HCEC 1CT (cell line): ENCODE results near the gene HNRNPAB.

Experiments
- DNase-seq: peaks from one replicate; pipeline ENCODE4 v3.0.0-alpha.2; 2017

HNRNPAB gene

DNA sequence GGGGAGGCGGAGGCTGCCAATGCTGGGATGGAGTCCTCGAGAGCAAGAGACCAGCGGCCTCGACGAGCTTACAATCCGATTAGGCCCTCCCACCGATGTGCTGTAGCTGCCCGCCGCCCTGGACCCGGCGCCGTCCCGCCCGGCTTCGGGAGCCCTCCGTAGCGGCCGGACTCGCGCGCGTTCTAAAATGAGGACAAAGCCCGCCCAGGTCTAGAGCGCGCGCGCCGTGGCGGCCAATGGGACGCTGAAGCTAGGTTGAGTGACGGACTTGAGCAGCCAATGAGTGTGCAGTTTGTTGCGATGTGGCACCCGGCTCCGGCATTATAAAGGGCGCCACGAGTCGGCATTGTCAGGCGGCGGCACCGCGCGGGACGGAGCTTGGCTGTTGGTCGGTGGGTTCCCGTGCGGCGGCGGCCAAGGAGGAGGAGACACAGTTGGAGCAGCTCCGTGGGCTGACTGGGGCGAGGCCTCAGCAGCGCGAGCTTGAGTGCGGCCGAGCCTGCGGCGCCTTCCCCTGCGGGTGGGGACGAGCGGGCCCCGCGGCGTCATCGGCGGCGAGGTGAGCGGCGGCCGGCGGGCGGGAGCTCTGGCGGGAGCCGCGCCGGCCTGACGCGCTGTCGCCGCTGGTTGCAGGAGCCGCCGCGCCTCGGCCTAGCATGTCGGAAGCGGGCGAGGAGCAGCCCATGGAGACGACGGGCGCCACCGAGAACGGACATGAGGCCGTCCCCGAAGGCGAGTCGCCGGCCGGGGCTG lies at the start of gene HNRNPAB:
TSS of gene HNRNPAB (plus strand) at position 352 of the 753 bp plus-strand sequence. CDS start at position 657, 305 bp downstream.
- peak; percentile 92 for DNase-seq

GRCh38 chr5:178155065-178155464 lies 49.3 kb upstream of the HNRNPAB start:
- DNase-seq: peak; percentile 3

DNA sequence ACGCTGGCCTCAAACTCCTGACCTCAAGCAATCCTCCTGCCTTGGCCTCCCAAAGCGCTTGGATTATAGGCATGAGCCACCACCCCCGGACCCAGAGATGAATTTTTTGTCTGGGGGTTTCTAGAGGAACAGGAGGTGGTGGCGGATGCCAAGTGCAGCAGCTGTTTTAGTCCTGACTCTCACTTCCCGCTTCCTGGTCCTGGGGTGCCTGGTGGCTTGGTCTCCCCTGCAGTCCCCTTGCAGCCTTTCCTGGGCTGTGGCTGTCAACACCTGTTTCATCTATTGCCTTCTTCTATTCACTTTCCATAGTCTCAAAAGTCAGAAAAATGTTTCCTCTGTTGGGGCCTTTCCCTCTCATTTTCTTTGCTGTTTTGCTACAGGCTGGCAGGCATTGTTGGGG lies 44.2 kb upstream of the HNRNPAB start:
- DNase-seq: no peak

DNA sequence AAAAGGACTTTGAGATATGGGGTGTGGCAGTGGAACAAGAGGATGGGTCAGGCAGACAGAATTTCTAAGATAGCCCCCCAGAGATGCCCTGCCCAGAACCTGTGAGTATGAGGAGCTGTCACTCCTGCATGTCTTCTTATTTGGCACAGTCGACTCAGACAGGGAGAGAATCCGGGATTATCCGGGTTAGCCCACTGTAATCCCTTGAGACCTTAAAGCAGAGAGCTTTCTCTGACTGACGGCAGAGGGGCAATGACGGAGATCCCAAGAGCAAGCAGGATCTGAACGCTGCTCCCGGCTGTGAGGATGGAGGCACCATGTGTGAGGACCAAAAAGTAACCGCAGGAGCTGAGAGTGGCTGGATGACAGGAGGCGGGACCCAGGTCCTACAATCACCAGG lies 41.9 kb upstream of the HNRNPAB start:
- no peak for DNase-seq

GRCh38 chr5:178163772-178164735 lies 40.3 kb upstream of the HNRNPAB start:
- peak; percentile 61 for DNase-seq

- no peak for DNase-seq
Measured at GRCh38 chr5:178165581-178165980, 38.8 kb upstream of the HNRNPAB start.

DNA sequence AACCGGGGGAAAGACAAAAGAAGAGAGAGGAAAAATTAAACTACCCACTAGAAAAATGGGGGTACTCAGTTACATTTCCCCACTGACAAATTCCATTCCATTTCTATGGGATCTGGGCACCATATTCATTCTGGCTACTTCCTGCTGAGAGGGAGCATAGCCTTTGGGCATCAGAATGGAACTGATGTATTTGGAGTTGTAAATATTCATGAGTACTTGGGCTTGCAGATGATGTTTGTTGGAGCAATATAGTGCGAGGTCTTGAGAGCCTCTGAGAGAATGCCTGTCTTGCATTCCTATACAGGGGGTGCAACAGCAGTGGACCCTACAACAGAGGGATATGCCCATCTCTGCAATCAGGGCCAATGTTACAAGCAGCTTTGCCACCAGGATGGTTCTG lies 33.9 kb upstream of the HNRNPAB start:
- DNase-seq: no peak

- no peak for DNase-seq
Measured at GRCh38 chr5:178174456-178174855, 29.9 kb upstream of the HNRNPAB start.

DNA sequence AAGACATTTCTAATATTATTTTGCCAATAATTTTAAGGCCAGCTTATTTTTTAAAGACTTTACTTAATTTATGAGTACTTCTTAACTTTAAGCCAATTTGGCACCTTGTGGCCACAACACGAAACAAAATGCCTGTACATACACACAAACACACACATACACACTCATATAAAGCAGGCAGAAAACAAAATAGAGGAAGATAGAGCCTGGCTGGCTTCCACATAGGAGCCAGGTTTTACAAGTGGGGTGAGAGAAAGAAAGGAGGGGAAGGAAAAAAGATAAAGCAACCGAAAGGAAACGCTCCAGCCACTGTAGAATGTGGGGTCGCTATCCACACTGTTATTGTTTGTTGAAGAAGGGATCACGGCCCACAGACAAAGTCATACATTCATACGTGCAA lies 27.5 kb upstream of the HNRNPAB start:
- no peak for DNase-seq

GRCh38 chr5:178177569-178177968 lies 26.8 kb upstream of the HNRNPAB start:
- DNase-seq: no peak

DNA sequence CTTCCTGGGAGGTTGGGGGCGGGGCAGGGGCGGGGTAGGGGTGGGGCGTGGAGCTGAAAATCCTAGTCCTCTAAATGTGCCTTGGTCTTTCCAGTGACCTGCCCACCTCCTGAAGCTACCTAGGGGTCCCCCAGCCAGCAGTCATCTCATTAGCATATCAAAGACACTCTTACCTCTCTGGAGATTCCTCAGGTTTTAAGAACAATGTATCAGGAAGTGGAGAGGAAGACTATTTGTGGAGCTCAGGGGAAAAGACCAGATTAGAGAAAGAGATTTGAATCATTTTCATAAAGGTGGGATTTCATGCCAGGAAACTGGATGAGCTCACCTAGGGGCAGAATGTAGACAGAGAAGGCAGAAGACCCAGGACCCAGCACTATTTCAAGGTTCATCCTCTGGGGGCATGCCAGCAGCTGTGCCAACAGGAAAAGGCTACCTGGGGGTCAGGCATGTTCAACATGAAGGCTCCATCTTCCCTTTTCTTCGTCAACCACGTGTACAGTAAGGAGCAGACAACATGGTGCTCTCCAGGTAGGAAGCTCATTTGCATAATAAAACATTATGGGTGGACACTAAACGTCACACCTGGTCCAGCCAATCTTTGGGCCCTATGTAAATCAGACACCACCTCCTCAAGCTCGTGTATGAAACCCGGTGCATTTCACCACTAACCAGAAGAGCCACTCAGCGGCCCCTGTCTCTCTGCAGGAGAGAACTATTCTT lies 24.0 kb upstream of the HNRNPAB start:
- DNase-seq: no peak

DNA sequence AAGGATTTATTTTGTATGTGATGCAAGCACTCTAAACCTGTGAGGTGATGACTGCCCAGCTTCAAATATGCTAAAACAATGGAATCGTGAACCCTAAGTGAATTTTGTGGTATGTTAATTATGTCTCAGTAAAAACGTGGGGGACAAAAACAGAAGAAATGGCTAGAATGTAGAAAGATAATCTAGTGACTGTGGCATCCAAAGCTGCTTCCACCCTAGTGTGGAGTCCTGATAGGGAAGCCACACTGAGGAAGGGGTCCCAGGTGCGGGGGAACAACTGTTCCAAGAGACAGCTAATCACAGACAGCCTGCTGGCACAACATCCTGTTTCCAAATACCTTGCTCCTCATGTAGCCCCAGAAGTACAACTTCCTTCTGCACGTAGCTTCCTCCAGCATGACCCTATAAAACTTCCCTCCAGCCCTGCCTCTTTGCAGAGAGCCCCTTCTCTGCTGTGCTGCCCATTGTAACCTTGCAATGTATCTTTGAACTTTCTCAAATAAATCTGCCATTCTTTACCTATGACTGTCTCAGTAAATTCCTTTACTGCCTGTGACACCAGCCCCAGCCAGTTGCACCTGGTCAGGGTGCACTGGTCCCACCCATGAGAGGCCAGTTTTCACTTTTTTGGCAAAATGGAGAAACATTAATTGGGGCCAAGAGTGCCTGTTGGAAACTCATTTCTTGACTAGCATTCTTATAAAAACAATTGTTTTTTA lies 22.0 kb upstream of the HNRNPAB start:
- no peak for DNase-seq

- peak; percentile 26 for DNase-seq
Measured at GRCh38 chr5:178186427-178186826, 17.9 kb upstream of the HNRNPAB start.

DNA sequence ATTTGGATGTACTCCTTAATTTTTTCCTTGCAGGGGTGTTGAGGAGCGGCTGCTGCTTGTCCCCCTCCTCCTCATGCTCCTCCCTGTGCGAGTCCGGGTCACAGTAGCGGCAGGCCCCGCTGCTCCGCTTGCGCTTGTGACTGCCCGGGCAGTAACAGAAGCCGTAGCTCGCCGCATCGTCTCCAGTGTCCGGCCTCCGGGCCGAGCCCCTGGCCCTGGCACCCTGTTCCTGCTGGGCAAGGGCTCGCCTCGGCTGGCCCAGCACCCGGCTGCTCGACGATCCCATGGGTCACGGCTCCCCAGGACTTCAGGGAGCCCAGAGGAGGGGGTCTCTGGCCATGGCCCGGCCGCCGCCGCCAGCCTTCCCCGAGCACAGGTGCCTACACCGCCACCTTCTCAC lies 17.3 kb upstream of the HNRNPAB start, which contains the start of gene GMCL2:
TSS of gene GMCL2 (minus strand) at position 358 of the 400 bp plus-strand sequence. CDS start at position 286, 72 bp downstream.
- no peak for DNase-seq

- DNase-seq: no peak
Measured at GRCh38 chr5:178189433-178189832, 14.9 kb upstream of the HNRNPAB start.

GRCh38 chr5:178191661-178192060 lies 12.7 kb upstream of the HNRNPAB start:
- DNase-seq: no peak

- DNase-seq: no peak
Measured at GRCh38 chr5:178192244-178192643, 12.1 kb upstream of the HNRNPAB start.

DNA sequence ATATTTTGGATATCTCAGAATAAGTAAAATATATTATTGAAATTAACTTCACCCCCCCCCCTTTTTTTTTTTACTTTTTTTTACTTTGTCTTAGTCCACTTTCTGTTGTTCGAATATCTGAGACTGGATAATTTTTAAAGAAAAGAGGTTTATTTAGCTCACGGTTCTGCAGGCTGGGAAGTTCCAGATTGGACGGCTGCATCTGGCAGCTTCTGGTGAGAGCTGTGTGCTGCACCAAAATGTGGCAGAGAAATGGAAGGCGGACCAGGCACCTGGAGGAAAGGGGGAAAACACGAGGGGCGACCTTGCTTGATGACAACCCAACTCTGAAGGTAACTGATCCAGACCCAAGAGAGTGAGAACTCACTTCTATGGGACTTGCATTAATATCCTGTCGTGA lies 11.5 kb upstream of the HNRNPAB start:
- no peak for DNase-seq

DNA sequence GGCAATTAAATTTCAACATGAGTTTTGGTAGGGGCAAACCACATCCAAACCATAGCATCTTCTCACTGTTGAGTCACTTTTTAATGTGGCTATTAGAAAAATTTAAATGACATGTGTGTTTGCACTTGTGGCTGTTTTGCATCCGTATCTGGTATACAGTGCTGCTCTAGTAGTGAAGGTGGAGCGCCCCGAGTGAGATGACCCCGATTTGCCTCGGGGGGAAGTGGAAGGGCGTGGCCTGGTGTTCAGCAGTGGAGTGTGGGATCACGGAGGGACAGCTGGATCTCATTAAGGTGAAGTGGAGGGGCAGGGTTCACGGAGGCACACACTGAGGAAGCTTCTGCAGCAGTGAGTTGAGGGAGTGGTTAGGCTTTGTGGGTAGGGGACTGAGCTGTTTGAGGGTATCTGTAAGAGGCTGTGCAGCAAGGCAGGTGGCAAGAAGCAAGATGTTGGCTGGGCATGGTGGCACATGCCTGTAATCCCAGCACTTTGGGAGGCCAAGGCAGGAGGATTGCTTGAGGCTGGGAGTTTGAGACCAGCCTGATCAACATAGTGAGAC lies 11.0 kb upstream of the HNRNPAB start:
- DNase-seq: no peak

DNA sequence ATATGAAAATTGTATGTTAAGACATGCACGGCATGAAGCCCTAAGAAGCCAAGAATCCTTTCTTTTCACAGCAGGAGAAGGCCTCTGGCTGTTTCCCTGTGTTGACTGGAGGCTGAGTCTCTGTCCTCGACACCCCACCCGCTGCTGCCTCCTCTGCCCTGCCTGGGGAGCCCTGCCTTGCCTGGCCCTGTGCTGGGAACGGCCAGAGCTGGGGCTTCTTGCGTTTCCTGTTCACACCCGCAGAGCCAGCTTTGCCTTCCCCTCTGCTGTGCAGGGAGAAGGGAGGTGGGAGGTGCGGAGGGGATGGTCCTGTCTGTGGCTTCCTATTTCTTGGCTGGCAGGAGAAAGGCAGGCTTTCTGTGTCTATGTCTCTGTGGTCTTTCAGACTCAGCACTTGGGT lies 10.3 kb upstream of the HNRNPAB start:
- no peak for DNase-seq

DNA sequence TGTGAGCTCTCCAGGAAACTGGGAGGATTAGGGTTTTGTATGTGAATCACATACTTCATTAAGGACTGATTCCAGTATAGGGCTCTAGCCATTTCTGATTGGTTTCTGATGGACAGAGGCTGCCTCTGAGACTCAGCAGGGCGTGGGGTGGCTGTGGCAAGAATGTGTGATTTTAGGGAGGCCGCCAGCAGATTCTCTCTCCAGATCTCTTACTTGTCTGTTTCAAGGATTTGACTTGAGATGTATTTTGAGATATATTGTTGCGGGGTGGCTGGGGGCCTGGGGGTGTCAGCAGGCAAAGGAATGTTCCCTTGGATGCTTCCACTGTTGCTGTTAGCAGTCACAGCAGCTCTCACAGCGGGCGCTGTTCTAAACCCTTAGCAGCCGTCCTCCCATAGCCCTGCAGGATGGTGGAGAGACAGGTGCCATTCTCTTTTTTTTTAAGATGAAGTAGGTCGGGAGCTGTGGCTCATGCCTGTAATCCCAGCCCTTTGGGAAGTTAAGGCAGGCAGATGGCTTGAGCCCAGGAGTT lies 8.0 kb upstream of the HNRNPAB start:
- no peak for DNase-seq

GRCh38 chr5:178196986-178197385 lies 7.3 kb upstream of the HNRNPAB start:
- DNase-seq: no peak
